Stimulated activated effector memory CD8-positive, alpha-beta T cell treated with anti-CD3 and anti-CD28 coated beads, Interleukin-12 subunit alpha, Interleukin-12 subunit beta, amount 100 ng/mL, for 72 hours (primary cell): ENCODE data around the gene CARMIL1.

Source experiments
- ATAC-seq: fragments of 150-1000 bp; cut with Tn5 transposase; 2 replicates; pipeline ENCODE4 v1.10.0; 2021
- DNase-seq, 2 donors: peaks; one replicate each; pipeline ENCODE4 v3.0.0; 2021 to 2022; ENCODE audit warnings: low spot score in 2 of 2
- H3K27ac Mint-ChIP-seq: one replicate; pipeline ENCODE4 v1.8.0; 2022; ENCODE audit warnings: mild to moderate bottlenecking, mixed read lengths
- H3K36me3 Mint-ChIP-seq: one replicate; pipeline ENCODE4 v1.8.0; 2022; ENCODE audit warnings: mild to moderate bottlenecking, mixed read lengths
- H3K4me1 Mint-ChIP-seq: one replicate; pipeline ENCODE4 v1.8.0; 2022; ENCODE audit warnings: mixed read lengths
- H3K4me3 Mint-ChIP-seq: one replicate; pipeline ENCODE4 v1.8.0; 2022; ENCODE audit warnings: mild to moderate bottlenecking, mixed read lengths
- H3K9me3 Mint-ChIP-seq: one replicate; pipeline ENCODE4 v1.8.0; 2022; ENCODE audit warnings: mixed read lengths

The CARMIL1 gene

DNA sequence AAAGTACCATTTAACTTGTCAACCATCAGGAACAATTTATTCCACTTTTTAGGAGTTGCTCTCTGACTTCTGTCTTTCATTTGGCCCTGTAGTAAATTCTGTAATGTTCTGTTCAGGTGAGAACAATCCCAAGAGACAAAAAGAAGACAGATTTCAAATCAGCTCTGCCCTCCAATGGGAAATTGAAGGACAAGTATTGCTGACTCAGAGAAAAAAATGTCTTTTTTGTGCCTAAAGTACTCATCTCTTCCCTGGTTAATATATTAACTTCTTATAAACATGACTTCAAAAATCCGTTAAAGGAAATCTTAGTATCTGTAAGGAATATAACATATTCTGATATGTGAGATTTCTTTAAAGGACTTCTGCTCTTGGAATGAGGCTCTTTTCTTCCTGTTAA, 334.2 kb downstream of the CARMIL1 start:
- DNase-seq (no peak), ATAC-seq (no peak)
- H3K4me3 Mint-ChIP-seq, result no peak overlapping the region
- no peaks in the 10 kb centered on the region for H3K4me1 Mint-ChIP-seq
- H3K9me3 Mint-ChIP-seq, result no peaks in the 10 kb centered on the region
- H3K27ac Mint-ChIP-seq, result no peak overlapping the region
- H3K36me3 Mint-ChIP-seq, result no peaks in the 10 kb centered on the region

- Mint-ChIP-seq H3K4me3 (no peak overlapping the region), H3K4me1 (no peaks in the 10 kb centered on the region), H3K27ac (no peak overlapping the region), H3K9me3 (no peaks in the 10 kb centered on the region), H3K36me3 (no peaks in the 10 kb centered on the region)
- no peak for ATAC-seq
- DNase-seq, result no peak
Measured at GRCh38 chr6:25614052-25614451, 334.9 kb downstream of the CARMIL1 start.

DNA sequence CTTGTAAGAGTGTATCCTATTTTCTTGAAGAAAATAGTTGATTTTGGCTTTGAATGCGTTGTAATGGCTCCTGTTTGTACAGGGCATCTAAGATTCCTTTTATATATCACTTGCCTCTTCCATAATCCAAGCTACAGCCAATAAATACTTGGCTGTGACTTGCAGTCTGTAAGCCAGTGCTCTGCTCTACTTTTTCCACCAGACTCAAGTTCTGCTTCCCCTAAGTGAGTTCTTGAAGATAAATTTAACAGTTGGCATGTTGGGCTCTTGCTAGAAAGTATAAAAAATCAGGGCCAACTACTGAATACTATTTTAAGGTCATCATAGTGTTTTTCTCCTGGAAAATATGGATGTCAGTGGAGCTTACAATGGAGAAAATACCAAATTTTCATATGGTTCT, 336.3 kb downstream of the CARMIL1 start:
- H3K4me1 Mint-ChIP-seq, result no peaks in the 10 kb centered on the region
- no peaks in the 10 kb centered on the region for H3K9me3 Mint-ChIP-seq
- no peak overlapping the region for H3K4me3 Mint-ChIP-seq
- H3K27ac Mint-ChIP-seq, result no peak overlapping the region
- H3K36me3 Mint-ChIP-seq, result no peaks in the 10 kb centered on the region
- no peak for DNase-seq
- ATAC-seq, result no peak

GRCh38 chr6:25617997-25618396, 338.8 kb downstream of the CARMIL1 start:
- H3K4me3 Mint-ChIP-seq, result no peak overlapping the region

DNA sequence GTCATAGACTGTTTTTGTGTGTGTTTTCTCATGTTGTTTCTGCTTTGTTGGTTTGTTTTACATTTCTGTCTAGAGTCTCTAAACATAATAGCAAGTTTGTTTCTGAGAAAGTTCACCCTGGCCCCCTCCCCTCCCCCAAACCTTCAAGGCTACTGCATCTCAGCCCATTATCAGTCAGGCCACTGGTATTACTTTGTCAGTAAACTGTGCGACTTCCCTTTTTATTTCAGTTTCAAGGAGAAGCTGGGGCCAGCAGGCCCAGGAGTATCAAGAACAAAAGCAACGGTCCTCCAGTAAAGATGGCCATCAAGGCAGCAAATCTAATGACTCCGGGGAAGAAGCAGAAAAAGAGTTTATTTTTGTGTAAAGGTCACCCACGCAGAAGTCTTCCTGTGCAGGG, 340.0 kb downstream of the CARMIL1 start:
- H3K36me3 Mint-ChIP-seq, result no peaks in the 10 kb centered on the region
- ATAC-seq (no peak), DNase-seq (no peak)
- no peak overlapping the region for H3K4me3 Mint-ChIP-seq
- H3K27ac Mint-ChIP-seq, result no peak overlapping the region
- no peaks in the 10 kb centered on the region for H3K4me1 Mint-ChIP-seq
- H3K9me3 Mint-ChIP-seq, result no peaks in the 10 kb centered on the region

More at GRCh38 chr6:25617997-25618396, 338.8 kb downstream of the CARMIL1 start:
- H3K9me3 Mint-ChIP-seq, result no peaks in the 10 kb centered on the region
- H3K36me3 Mint-ChIP-seq, result no peaks in the 10 kb centered on the region
- H3K27ac Mint-ChIP-seq, result no peak overlapping the region
- ATAC-seq, result no peak
- DNase-seq, result no peak
- H3K4me1 Mint-ChIP-seq, result no peaks in the 10 kb centered on the region

GRCh38 chr6:25620391-25620790, 341.2 kb downstream of the CARMIL1 start:
- Mint-ChIP-seq H3K36me3 (no peaks in the 10 kb centered on the region), H3K4me1 (no peaks in the 10 kb centered on the region)

DNA sequence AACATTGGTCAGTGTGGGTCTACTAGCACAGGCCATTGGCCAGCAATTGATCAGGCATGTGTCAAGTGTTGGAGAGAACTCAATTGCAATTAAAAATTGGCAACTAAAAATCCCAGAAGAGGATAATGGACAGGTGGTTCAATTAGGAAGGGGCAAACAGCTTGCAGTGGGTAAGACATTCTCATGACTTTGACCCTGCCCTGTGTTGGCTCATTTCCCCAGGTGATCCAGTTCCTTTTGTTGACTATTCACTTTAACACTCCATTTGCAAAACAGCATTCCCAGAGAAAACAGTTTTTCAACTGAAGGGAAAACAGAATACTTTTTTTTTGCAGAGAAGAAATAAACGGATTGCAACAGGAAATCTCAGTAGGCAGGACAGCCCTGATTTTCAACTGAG, 343.9 kb downstream of the CARMIL1 start:
- H3K27ac Mint-ChIP-seq, result no peak overlapping the region

More at GRCh38 chr6:25620391-25620790, 341.2 kb downstream of the CARMIL1 start:
- no peak for DNase-seq
- H3K4me3 Mint-ChIP-seq, result no peak overlapping the region
- no peaks in the 10 kb centered on the region for H3K9me3 Mint-ChIP-seq
- H3K27ac Mint-ChIP-seq, result no peak overlapping the region
- no peak for ATAC-seq

DNA sequence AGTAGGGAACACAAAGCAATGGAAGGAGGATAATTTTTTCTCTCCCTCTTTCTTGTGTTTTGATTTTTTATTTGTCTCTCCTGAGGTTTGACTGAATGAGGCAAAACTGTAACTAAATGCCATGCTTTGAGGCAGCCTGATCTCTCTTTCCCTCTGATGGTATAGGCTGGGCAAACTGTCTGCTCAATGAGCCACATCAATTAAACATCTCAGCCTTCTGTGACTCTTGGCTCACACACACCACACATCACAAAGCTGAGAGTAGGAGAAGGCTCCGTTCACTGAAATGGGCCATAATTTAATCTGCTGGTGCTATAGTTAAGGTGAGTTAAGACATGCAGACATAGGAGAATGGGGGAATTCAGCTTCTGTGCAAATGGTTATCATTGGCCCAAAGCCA, 344.7 kb downstream of the CARMIL1 start:
- ATAC-seq (no peak), DNase-seq (no peak)
- Mint-ChIP-seq H3K27ac (no peak overlapping the region), H3K36me3 (no peaks in the 10 kb centered on the region), H3K9me3 (no peaks in the 10 kb centered on the region), H3K4me1 (no peaks in the 10 kb centered on the region), H3K4me3 (no peak overlapping the region)

More for the DNA sequence above, 343.9 kb downstream of the CARMIL1 start:
- Mint-ChIP-seq H3K9me3 (no peaks in the 10 kb centered on the region), H3K4me3 (no peak overlapping the region), H3K36me3 (no peaks in the 10 kb centered on the region), H3K4me1 (no peaks in the 10 kb centered on the region)
- ATAC-seq, result no peak
- DNase-seq, result no peak

DNA sequence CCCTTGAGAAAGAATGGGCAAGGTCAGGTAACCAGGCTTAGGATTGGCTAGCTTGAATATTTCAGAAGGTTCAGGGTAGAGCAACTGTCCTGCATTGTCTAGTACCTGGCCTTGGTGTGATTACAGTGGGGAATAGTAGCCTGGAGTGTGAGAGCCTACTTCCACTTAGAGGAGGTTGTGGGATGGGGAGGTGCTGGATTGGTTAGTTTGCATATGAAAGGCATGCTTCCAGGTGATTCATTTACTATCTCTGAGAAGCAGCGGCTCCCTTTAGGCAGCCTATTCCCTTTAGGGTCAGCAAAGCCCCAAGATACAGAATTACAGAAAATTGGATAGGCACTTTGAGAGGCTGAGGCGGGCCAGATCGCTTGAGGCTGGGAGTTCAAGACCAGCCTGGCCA, 347.8 kb downstream of the CARMIL1 start:
- H3K9me3 Mint-ChIP-seq, result no peaks in the 10 kb centered on the region
- no peak for ATAC-seq
- no peaks in the 10 kb centered on the region for H3K36me3 Mint-ChIP-seq
- H3K4me1 Mint-ChIP-seq, result no peaks in the 10 kb centered on the region
- H3K27ac Mint-ChIP-seq, result no peak overlapping the region
- no peak for DNase-seq
- no peak overlapping the region for H3K4me3 Mint-ChIP-seq

GRCh38 chr6:25628471-25629197, 349.5 kb downstream of the CARMIL1 start:
- no peak for ATAC-seq
- no peaks in the 10 kb centered on the region for H3K9me3 Mint-ChIP-seq
- H3K4me1 Mint-ChIP-seq, result no peaks in the 10 kb centered on the region
- H3K4me3 Mint-ChIP-seq, result no peak overlapping the region
- no peaks in the 10 kb centered on the region for H3K36me3 Mint-ChIP-seq
- DNase-seq, result no peak
- H3K27ac Mint-ChIP-seq, result no peak overlapping the region

- ATAC-seq (no peak), DNase-seq (no peak)
- no peaks in the 10 kb centered on the region for H3K9me3 Mint-ChIP-seq
- H3K36me3 Mint-ChIP-seq, result no peaks in the 10 kb centered on the region
- H3K4me3 Mint-ChIP-seq, result no peak overlapping the region
- no peaks in the 10 kb centered on the region for H3K4me1 Mint-ChIP-seq
- H3K27ac Mint-ChIP-seq, result no peak overlapping the region
Measured at GRCh38 chr6:25629198-25629576, 350.0 kb downstream of the CARMIL1 start.

- Mint-ChIP-seq H3K27ac (no peak overlapping the region), H3K4me1 (no peaks in the 10 kb centered on the region), H3K36me3 (no peaks in the 10 kb centered on the region), H3K9me3 (no peaks in the 10 kb centered on the region), H3K4me3 (no peak overlapping the region)
- ATAC-seq, result no peak
- DNase-seq, result no peak
Measured at GRCh38 chr6:25630508-25631278, 351.5 kb downstream of the CARMIL1 start.

- Mint-ChIP-seq H3K4me1 (no peaks in the 10 kb centered on the region), H3K9me3 (peaks cover 2% of the 10 kb centered on the region), H3K4me3 (no peak overlapping the region), H3K36me3 (no peaks in the 10 kb centered on the region), H3K27ac (no peak overlapping the region)
- no peak for DNase-seq
- no peak for ATAC-seq
Measured at GRCh38 chr6:25635886-25636317, 356.7 kb downstream of the CARMIL1 start.

DNA sequence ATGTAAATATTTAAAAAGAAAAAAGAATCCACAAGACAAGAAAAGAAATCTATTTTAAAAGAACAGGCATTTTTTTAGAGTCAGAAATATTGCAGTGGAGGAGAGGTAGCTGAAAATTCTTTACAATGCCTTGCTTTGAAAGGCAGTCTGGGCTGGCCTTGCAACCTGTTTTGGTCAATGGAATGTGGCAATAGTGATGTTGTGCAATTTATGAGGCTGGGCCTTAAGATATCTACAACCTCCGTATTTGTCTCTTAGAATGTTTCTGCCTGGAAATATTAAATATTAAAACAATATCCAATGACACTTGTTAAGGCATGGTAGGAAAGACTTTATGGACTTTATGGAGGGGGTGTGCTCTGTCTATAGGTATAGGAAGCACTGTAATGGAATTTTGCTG, 358.0 kb downstream of the CARMIL1 start:
- no peak overlapping the region for H3K27ac Mint-ChIP-seq

DNA sequence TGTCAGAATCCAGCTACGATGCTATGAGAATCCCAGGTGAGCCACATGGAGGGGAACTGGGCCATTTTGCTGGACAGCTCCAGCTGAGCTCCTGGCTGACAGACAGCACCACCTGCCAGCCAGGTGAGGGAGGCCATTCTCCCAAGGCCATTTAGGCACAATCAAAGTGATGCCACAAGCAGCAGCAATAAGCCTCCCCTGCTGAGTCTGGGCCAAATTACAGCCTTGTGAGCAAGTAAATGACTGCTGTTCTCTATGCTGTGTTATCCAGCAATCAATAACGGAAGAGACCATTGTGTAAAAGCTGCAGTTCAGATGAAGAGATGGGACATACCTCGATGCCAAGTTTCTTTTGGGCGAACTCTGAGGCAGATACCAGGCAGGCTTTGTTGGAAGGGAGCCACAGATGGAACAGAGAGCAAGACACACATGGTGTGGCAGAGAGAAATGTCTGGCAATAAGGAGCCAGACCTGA, 358.8 kb downstream of the CARMIL1 start:
- no peak overlapping the region for H3K4me3 Mint-ChIP-seq
- no peak overlapping the region for H3K27ac Mint-ChIP-seq
- DNase-seq (no peak), ATAC-seq (no peak)
- no peaks in the 10 kb centered on the region for H3K4me1 Mint-ChIP-seq
- no peaks in the 10 kb centered on the region for H3K36me3 Mint-ChIP-seq
- peaks cover 2% of the 10 kb centered on the region for H3K9me3 Mint-ChIP-seq

More for the DNA sequence above, 358.0 kb downstream of the CARMIL1 start:
- H3K4me3 Mint-ChIP-seq, result no peak overlapping the region
- H3K9me3 Mint-ChIP-seq, result peaks cover 2% of the 10 kb centered on the region
- H3K4me1 Mint-ChIP-seq, result no peaks in the 10 kb centered on the region
- DNase-seq (no peak), ATAC-seq (no peak)
- no peaks in the 10 kb centered on the region for H3K36me3 Mint-ChIP-seq

DNA sequence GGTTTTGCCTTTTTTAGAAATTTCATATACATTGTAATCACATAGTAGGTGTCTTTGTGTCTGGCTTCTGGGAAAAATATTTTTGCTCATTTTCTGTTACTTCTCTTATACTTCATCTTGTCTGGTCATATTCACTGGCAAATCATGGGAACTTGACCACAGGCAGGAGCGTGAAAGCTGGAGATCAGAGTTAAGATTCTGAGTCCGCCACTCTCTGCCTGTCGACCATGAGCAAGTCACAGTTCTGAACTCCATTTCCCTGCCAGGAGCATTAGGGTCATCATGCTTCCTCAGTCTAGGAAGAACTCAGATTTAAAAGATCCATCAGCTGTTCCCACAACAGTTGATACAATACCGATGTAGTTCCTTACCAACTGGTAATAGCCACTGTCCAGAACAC, 360.5 kb downstream of the CARMIL1 start:
- Mint-ChIP-seq H3K9me3 (peaks cover 2% of the 10 kb centered on the region), H3K36me3 (no peaks in the 10 kb centered on the region), H3K27ac (no peak overlapping the region), H3K4me3 (no peak overlapping the region), H3K4me1 (no peaks in the 10 kb centered on the region)
- DNase-seq, result no peak
- no peak for ATAC-seq
